ENCODE measurements around the gene RASL10A.

Gene RASL10A

GRCh38 chr22:29290061-29290460 is 25.4 kb downstream of the RASL10A start:
- DNase-seq (ENCODE audit: low read depth), result no peak
- H3K4me3 ChIP-seq (replicated peaks; ENCODE audit: low read depth, low read length), result no peak overlapping the region
- no peak for TF ChIP-seq CTCF (IDR thresholded peaks at IDR 0.05; ENCODE audit: low read length, missing control alignments)

GRCh38 chr22:29288837-29289236 is 26.7 kb downstream of the RASL10A start:
- DNase-seq (ENCODE audit: low read depth), result no peak
- H3K4me3 ChIP-seq (replicated peaks; ENCODE audit: low read depth, low read length), result no peak overlapping the region
- no peak for TF ChIP-seq CTCF (IDR thresholded peaks at IDR 0.05; ENCODE audit: low read length, missing control alignments)

GRCh38 chr22:29284196-29284595 is 31.3 kb downstream of the RASL10A start:
- no peak for DNase-seq (ENCODE audit: low read depth)

GRCh38 chr22:29277927-29278326 is 37.6 kb downstream of the RASL10A start:
- no peak for TF ChIP-seq CTCF (IDR thresholded peaks at IDR 0.05; ENCODE audit: low read length, missing control alignments)
- no peak for DNase-seq (ENCODE audit: low read depth)
- H3K4me3 ChIP-seq (replicated peaks; ENCODE audit: low read depth, low read length), result no peak overlapping the region

More at GRCh38 chr22:29284196-29284595, 31.3 kb downstream of the RASL10A start:
- TF ChIP-seq CTCF (IDR thresholded peaks at IDR 0.05; ENCODE audit: low read length, missing control alignments), result no peak
- no peak overlapping the region for H3K4me3 ChIP-seq (replicated peaks; ENCODE audit: low read depth, low read length)

GRCh38 chr22:29275819-29276565 is 39.5 kb downstream of the RASL10A start:
- DNase-seq (ENCODE audit: low read depth), result no peak
- no peak for TF ChIP-seq CTCF (IDR thresholded peaks at IDR 0.05; ENCODE audit: low read length, missing control alignments)
- H3K4me3 ChIP-seq (replicated peaks; ENCODE audit: low read depth, low read length), result no peak overlapping the region

GRCh38 chr22:29275167-29275566 is 40.3 kb downstream of the RASL10A start:
- no peak for TF ChIP-seq CTCF (IDR thresholded peaks at IDR 0.05; ENCODE audit: low read length, missing control alignments)
- no peak for DNase-seq (ENCODE audit: low read depth)
- H3K4me3 ChIP-seq (replicated peaks; ENCODE audit: low read depth, low read length), result no peak overlapping the region

- TF ChIP-seq CTCF (IDR thresholded peaks at IDR 0.05; ENCODE audit: low read length, missing control alignments), result no peak
- H3K4me3 ChIP-seq (replicated peaks; ENCODE audit: low read depth, low read length), result no peak overlapping the region
- no peak for DNase-seq (ENCODE audit: low read depth)
Observed at GRCh38 chr22:29272624-29273023, 42.9 kb downstream of the RASL10A start.

All from fibroblast of pulmonary artery (primary cell).